H1 (cell line): ENCODE results near the gene WSCD2. TPM values are rescaled to one million over a fixed set of nuclear protein-coding genes. Genes with fewer than 3 reads are reported as not detected.

ENCODE experiments used
- CTCF ChIA-PET: fragments of 300-600 bp; sonication (Branson Sonifier 250); formaldehyde crosslinking; loops from one replicate; lab custom pipeline; 2021; ENCODE audit not compliant: partially characterized antibody; lab: Charles Lee
- POLR2A ChIA-PET: fragments of 300-600 bp; sonication (Branson Sonifier 250); formaldehyde crosslinking; loops from one replicate; lab custom pipeline; 2021; ENCODE audit warnings: inconsistent platforms; ENCODE audit not compliant: partially characterized antibody; lab: Charles Lee
- DNase-seq, 2 experiments: peaks; one replicate each; pipeline versions ENCODE4 v3.0.0 to v3.0.0-alpha.2; 2010 to 2022; ENCODE audit warnings: low spot score in 2 of 2, low read depth in 1 of 2, mixed read lengths in 1 of 2
- FAIRE-seq: peaks from 2 replicates; lab custom pipeline; 2011; peaks lifted over from hg19 to GRCh38; lab: Jason Lieb, UNC
- H2AFZ ChIP-seq: 2 replicates; pipeline ENCODE4 v1.8.1; 2012; ENCODE audit warnings: low read length, inconsistent platforms
- H2AK5ac ChIP-seq: 2 replicates; pipeline ENCODE4 v1.6.1; 2013; ENCODE audit warnings: low read depth, low read length
- H2BK120ac ChIP-seq: replicated peaks from 2 replicates; pipeline ENCODE3; 2013; ENCODE audit warnings: low read depth, low read length, inconsistent platforms
- H2BK12ac ChIP-seq: 2 replicates; pipeline ENCODE4 v1.6.1; 2013; ENCODE audit warnings: low read depth, low read length
- H2BK15ac ChIP-seq: 2 replicates; pipeline ENCODE4 v1.6.1; 2013; ENCODE audit warnings: low read length
- H2BK20ac ChIP-seq: 2 replicates; pipeline ENCODE4 v1.6.1; 2013; ENCODE audit warnings: low read length
- H2BK5ac ChIP-seq: 2 replicates; pipeline ENCODE4 v1.6.1; 2013; ENCODE audit warnings: low read depth, low read length
- H3K14ac ChIP-seq: 2 replicates; pipeline ENCODE4 v1.6.1; 2013; ENCODE audit warnings: inconsistent platforms; ENCODE audit not compliant: insufficient read length
- H3K18ac ChIP-seq: 2 replicates; pipeline ENCODE4 v1.6.1; 2013; ENCODE audit warnings: low read length; ENCODE audit errors: extremely low read depth
- H3K23ac ChIP-seq: 2 replicates; pipeline ENCODE4 v1.6.1; 2013; ENCODE audit warnings: inconsistent platforms; ENCODE audit not compliant: insufficient read length
- H3K23me2 ChIP-seq: 2 replicates; pipeline ENCODE4 v1.6.1; 2013; ENCODE audit warnings: low read depth, low read length
- H3K27ac ChIP-seq: 2 replicates; pipeline ENCODE4 v1.6.1; 2011; ENCODE audit warnings: low read depth, low read length, inconsistent platforms
- H3K27me3 ChIP-seq, 4 experiments: replicated peaks in 1 of 4; 1 replicate in 1 of 4; 2 replicates in 3 of 4; pipeline versions ENCODE4 v1.6.1 to v1.8.1; 2011 to 2013; ENCODE audit warnings: low read length in 3 of 4, mild to moderate bottlenecking in 3 of 4, inconsistent platforms in 2 of 4, mixed read lengths in 2 of 4, moderate library complexity in 1 of 4; ENCODE audit not compliant: control insufficient read depth in 3 of 4, insufficient read depth in 3 of 4; ENCODE audit errors: extremely low read depth in 1 of 4
- H3K36me3 ChIP-seq, 4 experiments: 2 replicates each; pipeline versions ENCODE4 v1.6.1 to v1.8.1; 2011 to 2013; ENCODE audit warnings: mild to moderate bottlenecking in 4 of 4, low read length in 3 of 4, moderate library complexity in 2 of 4, control low read depth in 1 of 4, inconsistent platforms in 1 of 4; ENCODE audit not compliant: insufficient read depth in 4 of 4, control insufficient read depth in 2 of 4
- H3K4ac ChIP-seq: replicated peaks from 2 replicates; pipeline ENCODE3; 2013; ENCODE audit warnings: low read length, low read depth, mixed read lengths, inconsistent platforms; ENCODE audit not compliant: insufficient read length
- H3K4me1 ChIP-seq, 4 experiments: replicated peaks in 1 of 4; 1 replicate in 1 of 4; 2 replicates in 3 of 4; pipeline versions ENCODE4 v1.6.1 to v1.8.1; 2011 to 2013; ENCODE audit warnings: low read length in 3 of 4, inconsistent platforms in 2 of 4, mixed read lengths in 1 of 4; ENCODE audit not compliant: insufficient read depth in 4 of 4, control insufficient read depth in 3 of 4
- H3K4me2 ChIP-seq, 2 experiments: 2 replicates each; pipeline versions ENCODE4 v1.6.1 to v1.8.1; 2011 to 2013; ENCODE audit warnings: low read depth in 2 of 2, low read length in 2 of 2, control low read depth in 1 of 2, inconsistent platforms in 1 of 2, mild to moderate bottlenecking in 1 of 2; ENCODE audit not compliant: insufficient read depth in 1 of 2
- H3K4me3 ChIP-seq, 4 experiments: fragments of 200-600, 300-600 bp in 1 of 4; sonication (generic), shearing (Covaris generic), sonication (Bioruptor Twin) in 1 of 4; 2 replicates each; pipeline versions ENCODE4 v1.5.1 to v1.8.1; 2011 to 2016; ENCODE audit warnings: low read length in 4 of 4, low read depth in 3 of 4, control low read depth in 2 of 4, inconsistent platforms in 2 of 4, mild to moderate bottlenecking in 2 of 4, mixed read lengths in 1 of 4, moderate library complexity in 1 of 4; ENCODE audit not compliant: insufficient read depth in 2 of 4; ENCODE audit errors: extremely low read depth in 1 of 4
- H3K56ac ChIP-seq: replicated peaks from 2 replicates; pipeline ENCODE3; 2013; ENCODE audit warnings: low read depth, mild to moderate bottlenecking, mixed read lengths, low read length, inconsistent platforms; ENCODE audit not compliant: insufficient read length
- H3K79me1 ChIP-seq: 2 replicates; pipeline ENCODE4 v1.6.1; 2013; ENCODE audit warnings: low read depth, low read length, control low read depth
- H3K79me2 ChIP-seq, 2 experiments: 2 replicates each; pipeline versions ENCODE4 v1.6.1 to v1.8.1; 2012 to 2013; ENCODE audit warnings: low read length in 2 of 2, mild to moderate bottlenecking in 2 of 2, inconsistent platforms in 1 of 2; ENCODE audit not compliant: insufficient read depth in 2 of 2, control insufficient read depth in 1 of 2
- H3K9ac ChIP-seq, 4 experiments: replicated peaks in 1 of 4; 1 replicate in 1 of 4; 2 replicates in 3 of 4; pipeline versions ENCODE4 v1.6.1 to v1.8.1; 2011 to 2013; ENCODE audit warnings: low read depth in 3 of 4, low read length in 3 of 4, control low read depth in 2 of 4, mild to moderate bottlenecking in 2 of 4, moderate library complexity in 2 of 4, inconsistent platforms in 1 of 4; ENCODE audit errors: extremely low read depth in 1 of 4
- H3K9me3 ChIP-seq, 2 experiments: 2 replicates each; pipeline versions ENCODE4 v1.6.1 to v1.8.1; 2012 to 2013; ENCODE audit warnings: mild to moderate bottlenecking in 2 of 2, moderate library complexity in 2 of 2, control low read depth in 1 of 2, inconsistent platforms in 1 of 2, low read depth in 1 of 2, low read length in 1 of 2, mixed read lengths in 1 of 2; ENCODE audit not compliant: insufficient read depth in 2 of 2
- H4K20me1 ChIP-seq, 2 experiments: replicated peaks in 1 of 2; 2 replicates each; pipeline versions ENCODE3 to v1.8.1; 2011 to 2013; ENCODE audit warnings: inconsistent platforms in 2 of 2, low read length in 2 of 2, mild to moderate bottlenecking in 1 of 2; ENCODE audit not compliant: insufficient read depth in 2 of 2, control insufficient read depth in 1 of 2
- H4K5ac ChIP-seq: 2 replicates; pipeline ENCODE4 v1.6.1; 2013; ENCODE audit warnings: low read length, low read depth, mixed read lengths, inconsistent platforms; ENCODE audit not compliant: insufficient read length
- H4K8ac ChIP-seq: 2 replicates; pipeline ENCODE4 v1.8.0; 2013; ENCODE audit warnings: mild to moderate bottlenecking, moderate library complexity, low read length, inconsistent platforms; ENCODE audit not compliant: insufficient read depth; ENCODE audit errors: extremely low read depth
- H4K91ac ChIP-seq: replicated peaks from 2 replicates; pipeline ENCODE3; 2013; ENCODE audit warnings: low read length, mixed read lengths, inconsistent platforms; ENCODE audit not compliant: insufficient read length
- CEBPB ChIP-seq: IDR thresholded peaks from 2 replicates; pipeline ENCODE4 v1.6.1; 2012; ENCODE audit warnings: low read depth, low read length
- RAD21 ChIP-seq, 2 experiments: IDR thresholded peaks in 1 of 2; conservative IDR thresholded peaks in 1 of 2; 2 replicates each; pipeline ENCODE4 v1.6.1; 2011; ENCODE audit warnings: low read depth in 2 of 2, low read length in 2 of 2, improper control_type of control experiment in 1 of 2, inconsistent platforms in 1 of 2, mild to moderate bottlenecking in 1 of 2, moderate library complexity in 1 of 2
- SIRT6 ChIP-seq: IDR thresholded peaks from one replicate; pipeline ENCODE4 v1.7.1; 2012; ENCODE audit warnings: low read length, inconsistent platforms
- WGBS, 2 experiments: shearing (Covaris generic) in 1 of 2; methylation state at CpG; one replicate each; pipeline versions ENCODE4 v1.1.6 to v1.1.7; 2013 to 2015; ENCODE audit warnings: low lambda C conversion rate in 2 of 2, mixed read lengths in 2 of 2, inconsistent platforms in 1 of 2, low coverage in 1 of 2, missing lambda C conversion rate in 1 of 2; ENCODE audit not compliant: insufficient replicate concordance in 2 of 2, insufficient coverage in 1 of 2, insufficient read length in 1 of 2; ENCODE audit errors: extremely low coverage in 1 of 2, missing lambda C conversion rate in 1 of 2; 5-methylcytosine and 5-hydroxymethylcytosine counted together
- polyA plus RNA-seq, 7 experiments: library from polyadenylated mRNA; depleted of rRNA in 3 of 7; stranded (reverse) in 5 of 7; unstranded in 2 of 7; fragments of >200 nt in 5 of 7; fragments of 200-250 nt in 2 of 7; gene quantifications; 1 replicate in 5 of 7; 2 replicates in 1 of 7; 4 replicates in 1 of 7; pipeline versions ENCODE4 v1.2.1 to v1.2.3, GENCODE V29; 2011 to 2013; ENCODE audit warnings: missing spikeins in 2 of 7, mixed read lengths in 2 of 7
- total RNA-seq: library from RNA; stranded (reverse); fragmentation: NEBNext Ultra II Directional; extraction: Animal tissue kit (Norgen Biotek cat#: 25700); gene quantifications from 2 replicates; pipeline ENCODE4 v1.2.1, GENCODE V29; 2021
- TF ChIP-seq, protein P1 (sequence below), 3 experiments: IDR thresholded peaks; 1 replicate in 2 of 3; 2 replicates in 1 of 3; pipeline versions ENCODE4 v1.5.1 to v1.6.1; 2011; ENCODE audit warnings: low read length in 3 of 3, mild to moderate bottlenecking in 3 of 3, inconsistent platforms in 2 of 3, low read depth in 1 of 3, moderate library complexity in 1 of 3; ENCODE audit not compliant: insufficient read depth in 1 of 3; ENCODE audit errors: control extremely low read depth in 1 of 3

WSCD2 gene
- total and polyA plus RNA-seq, 2 of the 8 experiments (the other 6 are each of a cell fraction or from before 2014, with no cell fraction given) = 1.3 to 2.2 TPM

GRCh38 chr12:108094056-108094649 lies 34.9 kb upstream of the WSCD2 start:
- Histone ChIP-seq H3K27ac (no peak overlapping the region), H4K91ac (no peak overlapping the region), H3K23ac (no peak overlapping the region), H2BK120ac (no peak overlapping the region), H3K36me3 (no peaks in the 10 kb centered on the region), H3K18ac (no peak overlapping the region), H3K27me3 (no peaks in the 10 kb centered on the region; a peak in 1 of 7 replicates), H2BK20ac (no peak overlapping the region), H2AK5ac (no peak overlapping the region), H2BK12ac (no peak overlapping the region), H3K79me1 (no peaks in the 10 kb centered on the region), H3K79me2 (no peaks in the 10 kb centered on the region), H3K4ac (no peak overlapping the region), H4K20me1 (no peaks in the 10 kb centered on the region), H3K4me1 (peaks cover 0 to 4% (median 1%) of the 10 kb centered on the region in 4 experiments; a peak in 2 of 7 replicates), H3K4me2 (no peak overlapping the region), H3K23me2 (no peaks in the 10 kb centered on the region), H4K5ac (no peak overlapping the region), H3K9me3 (no peaks in the 10 kb centered on the region), H3K9ac (no peak overlapping the region), H3K14ac (no peak overlapping the region), H2AFZ (no peak overlapping the region), H2BK15ac (no peak overlapping the region), H4K8ac (no peak overlapping the region), H3K56ac (no peak overlapping the region), H2BK5ac (no peak overlapping the region), H3K4me3 (no peak overlapping the region)
- CTCF ChIA-PET = interaction anchor here (0.8 to 2.3 kb wide), 6 partner anchors 14 to 397 kb away, joined by 3 to 8 read pairs (median 4); partner anchors contain the start of gene WSCD2
- DNase-seq (no peak), FAIRE-seq (no peak)
- TF ChIP-seq SIRT6 = no peak
- TF ChIP-seq, protein P1, sequence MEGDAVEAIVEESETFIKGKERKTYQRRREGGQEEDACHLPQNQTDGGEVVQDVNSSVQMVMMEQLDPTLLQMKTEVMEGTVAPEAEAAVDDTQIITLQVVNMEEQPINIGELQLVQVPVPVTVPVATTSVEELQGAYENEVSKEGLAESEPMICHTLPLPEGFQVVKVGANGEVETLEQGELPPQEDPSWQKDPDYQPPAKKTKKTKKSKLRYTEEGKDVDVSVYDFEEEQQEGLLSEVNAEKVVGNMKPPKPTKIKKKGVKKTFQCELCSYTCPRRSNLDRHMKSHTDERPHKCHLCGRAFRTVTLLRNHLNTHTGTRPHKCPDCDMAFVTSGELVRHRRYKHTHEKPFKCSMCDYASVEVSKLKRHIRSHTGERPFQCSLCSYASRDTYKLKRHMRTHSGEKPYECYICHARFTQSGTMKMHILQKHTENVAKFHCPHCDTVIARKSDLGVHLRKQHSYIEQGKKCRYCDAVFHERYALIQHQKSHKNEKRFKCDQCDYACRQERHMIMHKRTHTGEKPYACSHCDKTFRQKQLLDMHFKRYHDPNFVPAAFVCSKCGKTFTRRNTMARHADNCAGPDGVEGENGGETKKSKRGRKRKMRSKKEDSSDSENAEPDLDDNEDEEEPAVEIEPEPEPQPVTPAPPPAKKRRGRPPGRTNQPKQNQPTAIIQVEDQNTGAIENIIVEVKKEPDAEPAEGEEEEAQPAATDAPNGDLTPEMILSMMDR (IDR thresholded peaks at IDR 0.05; ENCODE audit: control extremely low read depth in 1 of 3, insufficient read depth in 1 of 3, low read depth in 1 of 3, low read length in 3 of 3) = no peak
- TF ChIP-seq RAD21 (IDR thresholded peaks at IDR 0.05 in 1 of 2, conservative IDR thresholded peaks at IDR 0.05 in 1 of 2; ENCODE audit: low read depth in 2 of 2, low read length in 2 of 2) = no peak
- TF ChIP-seq CEBPB = no peak
- WGBS, 2 experiments = 82% methylated on average over 2 of the region's 2 CpGs; no CpG with 5 or more reads in 1 of the 2 experiments
- POLR2A ChIA-PET = no interaction called here
